Activated CD4-positive, CD25-positive, alpha-beta regulatory T cell treated with anti-CD3 and anti-CD28 coated beads, Interleukin-2, amount 50 U/mL, for 72 hours (primary cell): ENCODE results near the gene TET3.
"Not testable (repeated sequence)": the region's sequence is repeated elsewhere in the genome, so short reads cannot be mapped to it uniquely, and the experiment has no call there.

Experiments
- DNase-seq: peaks from one replicate; pipeline ENCODE4 v3.0.0; 2021

Gene TET3

DNA sequence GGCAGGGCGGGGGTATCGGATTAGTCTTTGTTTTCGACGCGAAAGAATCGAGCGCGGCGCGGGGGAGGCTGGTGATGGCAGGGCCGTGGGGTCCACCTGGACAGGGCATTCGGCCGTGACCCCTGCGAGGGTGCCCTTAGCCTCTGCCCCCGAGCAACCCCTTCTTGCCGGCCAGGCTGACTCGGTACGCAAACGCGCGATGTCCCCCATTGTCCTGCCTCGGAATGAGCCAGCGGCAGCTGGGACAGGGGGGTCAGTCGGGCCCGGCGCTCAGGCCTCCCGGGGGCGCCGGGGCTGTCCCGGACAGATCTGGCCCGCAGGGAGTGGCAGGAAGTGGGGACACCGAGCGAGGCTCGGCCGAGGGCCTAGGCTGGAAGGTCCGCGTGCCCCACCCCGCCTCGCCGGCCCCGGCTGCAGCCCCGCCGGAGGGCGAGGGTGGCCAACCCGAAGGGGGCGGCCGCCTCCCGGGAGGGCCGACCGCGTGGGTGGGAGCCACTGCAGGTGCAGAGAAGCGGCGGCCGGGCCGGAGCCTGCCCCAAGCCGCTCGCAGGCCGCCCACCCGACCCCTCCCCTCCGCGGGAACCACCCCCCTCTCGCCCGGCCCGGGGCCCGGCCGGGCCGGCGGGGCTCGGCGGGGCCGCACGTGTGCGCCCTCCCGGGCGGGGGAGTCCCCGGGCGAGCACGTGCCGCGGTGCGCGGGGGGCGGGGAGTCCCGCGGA is at the start of gene TET3:
TSS of gene TET3 (plus strand) at position 708 of the 719 bp plus-strand sequence. CDS start 1,494 bp downstream, outside the sequence.
- DNase-seq, result peak; percentile 46

DNA sequence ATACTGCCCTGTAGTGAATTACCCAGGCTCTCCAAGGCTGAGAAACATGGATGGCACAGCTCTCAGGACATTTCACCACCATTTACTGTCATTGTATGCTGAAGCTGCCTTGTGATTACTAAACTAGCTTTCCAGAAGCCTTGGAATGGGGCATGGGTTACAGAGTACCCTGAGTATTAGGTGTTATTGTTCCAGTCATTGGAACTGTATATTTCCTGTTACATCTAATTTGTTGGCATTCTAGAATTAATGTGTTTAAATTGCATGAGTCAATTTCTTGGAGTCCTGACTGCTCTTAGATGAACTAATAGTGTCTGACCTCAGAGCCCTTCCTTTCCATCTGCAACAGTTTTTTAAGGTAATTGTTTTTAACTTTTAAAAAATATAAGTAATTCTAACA is 49.1 kb upstream of the TET3 start:
- no peak for DNase-seq

GRCh38 chr2:73937103-73937885 is 47.4 kb upstream of the TET3 start:
- DNase-seq, result no peak

- DNase-seq, result no peak
Measured at GRCh38 chr2:73937899-73938298, 46.8 kb upstream of the TET3 start.

DNA sequence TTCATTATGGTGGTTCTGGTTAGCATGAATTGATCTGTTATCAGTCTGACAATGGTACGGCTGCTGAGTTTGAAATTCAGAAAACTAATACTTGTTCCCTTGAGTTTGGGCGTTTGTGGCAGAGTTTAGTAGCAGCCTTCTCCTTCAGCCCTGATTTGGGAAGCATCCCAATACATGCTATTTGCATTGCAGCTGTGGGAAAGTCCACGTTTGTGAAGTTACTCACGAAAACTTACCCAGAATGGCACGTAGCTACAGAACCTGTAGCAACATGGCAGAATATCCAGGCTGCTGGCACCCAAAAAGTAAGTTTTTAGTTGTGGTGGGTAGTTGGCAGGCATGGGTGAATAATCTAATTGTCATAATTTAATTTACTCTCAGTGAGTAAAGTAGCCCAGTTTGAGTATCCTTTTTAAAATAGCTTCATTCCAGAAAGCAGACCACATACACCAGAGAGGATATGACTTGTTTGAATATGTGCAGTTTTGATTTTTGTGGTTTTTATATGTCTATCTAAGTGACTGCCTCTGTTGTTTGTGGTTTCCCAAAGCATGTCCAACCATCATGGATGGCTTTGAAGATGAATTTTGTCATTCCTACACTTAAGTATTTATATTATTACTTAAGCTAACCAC is 45.9 kb upstream of the TET3 start:
- DNase-seq, result no peak

- no peak for DNase-seq
Measured at GRCh38 chr2:73939419-73939818, 45.3 kb upstream of the TET3 start.

DNA sequence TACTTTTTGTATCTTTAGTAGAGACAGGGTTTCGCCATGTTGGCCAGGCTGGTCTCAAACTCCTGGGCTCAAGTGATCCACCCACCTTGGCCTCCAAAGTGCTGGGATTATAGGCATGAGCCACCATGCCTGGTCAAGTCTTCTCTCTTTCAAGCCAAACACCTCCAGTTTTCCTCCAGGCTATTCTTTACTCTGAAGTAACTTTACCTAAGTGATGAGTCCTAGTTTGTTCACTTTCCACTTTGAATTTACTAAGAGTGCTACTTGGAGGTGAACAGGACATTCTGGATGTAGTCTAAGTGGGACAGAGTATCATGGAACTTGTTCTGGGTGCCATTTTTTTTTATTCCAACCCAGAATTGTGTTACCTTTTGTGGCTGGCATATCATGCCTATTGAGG is 44.6 kb upstream of the TET3 start:
- DNase-seq, result not testable (repeated sequence)

GRCh38 chr2:73942664-73943063 is 42.0 kb upstream of the TET3 start:
- no peak for DNase-seq

- no peak for DNase-seq
Measured at GRCh38 chr2:73944714-73945113, 40.0 kb upstream of the TET3 start.

DNA sequence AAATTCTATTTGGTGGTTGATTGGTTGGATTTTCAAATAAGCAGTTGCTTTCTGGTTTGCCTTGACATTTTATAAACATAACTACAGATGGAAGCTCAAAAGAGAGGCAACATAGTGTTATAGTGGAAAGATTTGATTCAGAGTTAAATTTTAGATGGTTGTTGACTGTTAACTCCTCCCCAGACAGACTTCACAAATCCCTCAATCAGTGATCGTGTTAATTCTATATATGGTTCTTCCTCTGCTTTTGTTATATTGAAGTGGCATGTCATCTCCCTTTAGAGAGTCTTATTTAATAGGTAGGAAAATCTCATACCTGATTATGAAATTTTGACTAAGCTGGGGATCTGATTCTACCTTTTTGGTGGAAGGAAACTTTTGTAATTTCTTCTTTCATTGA is 38.5 kb upstream of the TET3 start:
- no peak for DNase-seq

GRCh38 chr2:73946666-73947065 is 38.0 kb upstream of the TET3 start:
- DNase-seq, result no peak

DNA sequence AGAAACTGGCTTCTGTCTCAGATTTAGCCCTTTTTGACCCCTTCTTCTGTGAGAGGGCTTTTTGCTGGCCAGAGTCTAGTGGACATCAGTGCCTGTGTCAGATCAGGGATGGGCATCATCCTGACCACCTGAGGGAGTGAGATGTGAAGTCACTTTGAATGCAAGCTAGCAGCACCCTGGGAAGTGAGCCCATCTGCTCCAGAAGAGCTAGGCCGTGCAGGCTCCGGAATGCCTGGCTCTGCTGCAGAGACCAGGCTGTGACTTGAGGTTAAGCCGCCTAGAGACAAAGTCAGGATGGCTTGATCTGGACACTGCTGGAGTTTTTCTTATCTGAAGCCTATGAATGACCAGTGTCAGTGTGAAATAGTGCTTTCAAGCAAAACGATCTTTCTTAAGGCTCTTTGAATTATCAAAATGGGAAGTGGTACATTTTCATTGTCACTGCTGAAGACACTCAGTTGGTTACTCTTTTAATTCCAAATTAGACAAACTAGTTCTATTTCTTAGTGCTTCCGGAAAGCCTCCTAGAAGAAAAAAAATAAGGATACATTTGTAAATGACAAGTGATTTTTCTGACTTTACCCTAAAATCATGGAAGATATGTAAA is 37.2 kb upstream of the TET3 start:
- no peak for DNase-seq

DNA sequence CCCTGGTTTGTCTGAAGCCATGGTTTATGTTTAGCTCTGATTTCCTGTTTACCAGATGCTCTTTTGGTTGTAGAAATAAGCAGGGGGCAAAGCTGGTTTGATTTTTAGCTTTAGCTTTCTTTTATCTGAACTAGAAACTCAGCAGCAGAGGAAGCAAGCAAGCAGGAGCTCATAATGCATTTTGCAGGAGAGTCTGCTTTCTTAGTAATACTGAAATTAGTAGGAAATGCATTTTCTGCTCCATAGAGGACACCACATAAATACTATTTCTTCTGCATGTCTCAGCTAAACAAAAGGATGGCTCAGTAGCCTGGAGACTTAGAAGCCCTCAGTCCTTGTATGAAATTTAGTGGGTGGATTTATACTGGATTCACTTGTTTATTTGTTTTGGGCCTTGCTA is 34.9 kb upstream of the TET3 start:
- no peak for DNase-seq

GRCh38 chr2:73952499-73953446 is 31.9 kb upstream of the TET3 start:
- DNase-seq, result no peak

DNA sequence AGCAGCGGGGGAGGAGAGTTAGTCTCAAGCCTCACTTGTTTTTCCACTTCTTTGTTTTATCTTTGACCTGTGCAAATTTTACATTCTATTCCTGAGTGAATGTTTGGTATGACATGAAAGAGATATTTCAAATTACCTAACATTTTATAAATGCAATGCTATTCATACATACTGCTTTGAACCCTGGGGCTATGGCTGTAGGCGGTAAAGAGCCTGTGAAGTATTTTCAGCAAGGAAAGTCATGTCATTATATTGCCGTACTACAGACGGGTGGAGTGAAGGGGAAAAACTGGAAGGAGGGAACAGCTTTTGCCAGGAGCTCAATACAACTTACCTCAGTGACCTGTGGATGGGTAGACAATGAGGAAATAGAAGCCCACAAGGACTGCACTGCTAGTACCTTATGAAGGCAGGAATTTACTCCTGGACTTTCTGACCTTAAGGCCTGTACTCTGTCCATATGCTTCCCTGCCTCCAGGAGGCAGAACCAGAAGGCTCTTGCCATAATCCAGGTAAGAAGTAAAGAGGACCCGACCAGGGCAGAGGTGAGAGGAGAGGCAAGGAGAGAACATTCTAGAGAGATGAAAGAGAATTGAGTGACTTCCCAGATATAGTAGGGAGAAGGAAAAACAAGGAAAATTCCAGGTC is 28.4 kb upstream of the TET3 start:
- no peak for DNase-seq

DNA sequence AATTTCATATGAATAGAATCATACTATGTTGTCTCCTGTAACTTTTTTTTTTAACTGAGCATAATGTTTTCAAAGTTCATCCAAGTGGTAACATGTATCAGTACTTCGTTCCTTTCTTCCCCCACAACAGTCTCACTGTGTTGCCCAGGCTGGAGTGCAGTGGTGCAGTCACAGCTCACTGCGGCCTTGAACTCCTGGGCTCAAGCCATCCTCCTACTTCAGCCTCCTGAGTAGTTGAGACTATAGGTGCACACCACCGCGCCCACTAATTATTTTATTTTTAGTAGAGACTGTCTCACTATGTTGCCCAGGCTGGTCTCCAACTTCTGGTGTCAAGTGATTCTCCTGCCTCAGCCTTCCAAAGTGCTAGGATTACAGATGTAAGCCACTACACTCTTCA is 23.4 kb upstream of the TET3 start:
- DNase-seq, result no peak

GRCh38 chr2:73961823-73962615 is 22.7 kb upstream of the TET3 start:
- no peak for DNase-seq

DNA sequence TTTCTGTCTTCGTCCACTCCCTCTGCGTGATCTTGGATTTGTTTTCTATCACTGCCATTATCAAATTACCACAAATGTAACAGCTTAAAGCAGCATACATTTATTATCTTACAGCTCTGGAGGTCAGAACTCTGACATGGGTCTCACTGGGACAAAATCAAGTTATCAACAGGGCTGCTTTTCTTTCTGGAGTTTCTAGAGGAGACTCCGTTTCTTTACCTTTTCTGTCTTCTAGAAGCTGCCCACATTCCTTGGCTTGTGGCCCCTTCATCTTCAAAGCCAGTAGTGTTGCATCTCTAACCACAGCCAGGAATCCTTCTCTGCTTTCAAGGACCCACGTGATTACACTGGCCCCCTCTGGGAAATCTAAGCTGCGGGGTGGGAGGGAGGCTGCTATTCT is 21.9 kb upstream of the TET3 start:
- no peak for DNase-seq

DNA sequence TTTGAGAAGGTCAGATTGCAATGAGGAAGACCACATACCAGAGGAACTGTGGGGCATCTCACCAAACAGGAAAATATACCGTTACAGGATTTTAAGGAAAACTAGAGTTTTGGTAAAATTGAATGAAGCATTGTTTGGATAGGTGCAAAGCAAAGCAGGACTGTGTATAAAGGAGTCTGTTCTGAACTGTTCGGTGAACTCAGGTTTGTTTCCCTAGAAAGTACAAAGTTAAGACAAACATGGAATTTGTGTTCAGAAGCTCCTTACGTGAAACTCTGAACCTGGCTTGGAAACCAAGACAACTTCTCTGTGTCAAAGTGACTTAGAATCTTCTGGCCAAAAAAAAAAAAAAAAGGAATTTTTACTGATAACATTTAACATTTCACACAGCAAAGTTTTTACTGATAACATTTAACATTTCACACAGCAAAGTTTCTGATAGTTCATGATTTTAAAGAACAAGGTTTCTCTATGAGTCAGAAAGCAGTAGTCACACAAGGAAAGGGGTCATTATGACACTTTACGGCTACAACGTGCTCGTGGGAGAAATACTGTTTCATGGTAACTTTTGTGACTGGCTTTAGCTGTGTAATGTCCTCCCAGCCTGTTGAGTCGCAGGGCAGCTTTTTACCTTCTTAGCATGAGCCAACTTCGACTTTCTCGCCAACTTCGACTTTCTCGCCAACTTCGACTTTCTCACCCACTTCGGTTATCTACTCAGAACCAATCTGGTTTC is 21.2 kb upstream of the TET3 start:
- DNase-seq, result no peak

- no peak for DNase-seq
Measured at GRCh38 chr2:73964223-73964622, 20.5 kb upstream of the TET3 start.
